LNCaP clone FGC (cell line): ENCODE results near the gene FJX1.

ENCODE experiments used
- DNase-seq: peaks from one replicate; pipeline ENCODE4 v3.0.0-alpha.2; 2011; ENCODE audit warnings: low read depth
- H3K4me3 ChIP-seq: 2 replicates; pipeline ENCODE4 v1.5.1; 2011; ENCODE audit warnings: mild to moderate bottlenecking, low read depth, low read length, control low read depth
- TF ChIP-seq, protein P1 (sequence below): IDR thresholded peaks from 2 replicates; pipeline ENCODE4 v1.5.1; 2012; ENCODE audit warnings: mild to moderate bottlenecking; ENCODE audit not compliant: control insufficient read depth, insufficient read depth; ENCODE audit errors: extremely low read depth

FJX1 gene

DNA sequence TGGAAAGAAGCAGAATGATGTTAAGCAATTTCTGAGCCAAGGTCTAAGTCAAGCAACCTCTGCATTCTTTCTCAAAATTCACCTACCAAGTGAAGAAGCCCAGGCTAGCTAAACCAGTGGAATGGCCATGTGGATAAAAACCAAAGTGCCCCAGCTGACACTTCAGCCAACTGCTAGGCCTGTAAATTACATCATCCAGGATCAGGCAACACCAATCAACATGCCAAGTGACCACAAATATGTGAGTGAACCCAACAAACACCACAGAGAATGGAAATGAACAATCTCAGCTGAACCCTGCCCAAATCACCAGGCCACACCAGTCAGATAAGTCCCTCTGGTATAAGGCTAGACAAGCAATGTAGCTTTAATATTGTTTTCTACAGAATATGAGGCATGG, 25.1 kb upstream of the FJX1 start:
- DNase-seq: no peak
- TF ChIP-seq, protein P1, sequence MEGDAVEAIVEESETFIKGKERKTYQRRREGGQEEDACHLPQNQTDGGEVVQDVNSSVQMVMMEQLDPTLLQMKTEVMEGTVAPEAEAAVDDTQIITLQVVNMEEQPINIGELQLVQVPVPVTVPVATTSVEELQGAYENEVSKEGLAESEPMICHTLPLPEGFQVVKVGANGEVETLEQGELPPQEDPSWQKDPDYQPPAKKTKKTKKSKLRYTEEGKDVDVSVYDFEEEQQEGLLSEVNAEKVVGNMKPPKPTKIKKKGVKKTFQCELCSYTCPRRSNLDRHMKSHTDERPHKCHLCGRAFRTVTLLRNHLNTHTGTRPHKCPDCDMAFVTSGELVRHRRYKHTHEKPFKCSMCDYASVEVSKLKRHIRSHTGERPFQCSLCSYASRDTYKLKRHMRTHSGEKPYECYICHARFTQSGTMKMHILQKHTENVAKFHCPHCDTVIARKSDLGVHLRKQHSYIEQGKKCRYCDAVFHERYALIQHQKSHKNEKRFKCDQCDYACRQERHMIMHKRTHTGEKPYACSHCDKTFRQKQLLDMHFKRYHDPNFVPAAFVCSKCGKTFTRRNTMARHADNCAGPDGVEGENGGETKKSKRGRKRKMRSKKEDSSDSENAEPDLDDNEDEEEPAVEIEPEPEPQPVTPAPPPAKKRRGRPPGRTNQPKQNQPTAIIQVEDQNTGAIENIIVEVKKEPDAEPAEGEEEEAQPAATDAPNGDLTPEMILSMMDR: no peak
- no peak overlapping the region for H3K4me3 ChIP-seq

DNA sequence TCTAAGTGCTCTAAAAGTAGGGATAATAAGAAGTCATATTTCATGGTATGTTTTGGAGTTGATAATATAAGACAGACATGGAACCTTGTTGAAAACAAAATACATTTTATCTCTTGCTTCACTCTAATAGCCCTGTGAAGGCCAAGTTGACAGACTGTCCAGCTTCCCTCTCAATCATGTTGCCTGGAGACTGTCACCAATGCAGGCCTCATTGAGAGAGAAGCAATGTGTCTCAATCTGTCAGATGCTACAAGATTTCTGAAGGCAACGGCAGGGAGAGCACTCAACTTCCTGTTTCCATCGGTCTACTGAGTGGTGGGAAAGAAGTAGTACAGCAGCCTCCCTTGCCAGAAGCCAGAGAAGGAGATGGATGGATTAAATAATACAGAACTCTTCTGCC, 23.6 kb upstream of the FJX1 start:
- DNase-seq: no peak
- TF ChIP-seq, protein P1: no peak
- H3K4me3 ChIP-seq: no peak overlapping the region

DNA sequence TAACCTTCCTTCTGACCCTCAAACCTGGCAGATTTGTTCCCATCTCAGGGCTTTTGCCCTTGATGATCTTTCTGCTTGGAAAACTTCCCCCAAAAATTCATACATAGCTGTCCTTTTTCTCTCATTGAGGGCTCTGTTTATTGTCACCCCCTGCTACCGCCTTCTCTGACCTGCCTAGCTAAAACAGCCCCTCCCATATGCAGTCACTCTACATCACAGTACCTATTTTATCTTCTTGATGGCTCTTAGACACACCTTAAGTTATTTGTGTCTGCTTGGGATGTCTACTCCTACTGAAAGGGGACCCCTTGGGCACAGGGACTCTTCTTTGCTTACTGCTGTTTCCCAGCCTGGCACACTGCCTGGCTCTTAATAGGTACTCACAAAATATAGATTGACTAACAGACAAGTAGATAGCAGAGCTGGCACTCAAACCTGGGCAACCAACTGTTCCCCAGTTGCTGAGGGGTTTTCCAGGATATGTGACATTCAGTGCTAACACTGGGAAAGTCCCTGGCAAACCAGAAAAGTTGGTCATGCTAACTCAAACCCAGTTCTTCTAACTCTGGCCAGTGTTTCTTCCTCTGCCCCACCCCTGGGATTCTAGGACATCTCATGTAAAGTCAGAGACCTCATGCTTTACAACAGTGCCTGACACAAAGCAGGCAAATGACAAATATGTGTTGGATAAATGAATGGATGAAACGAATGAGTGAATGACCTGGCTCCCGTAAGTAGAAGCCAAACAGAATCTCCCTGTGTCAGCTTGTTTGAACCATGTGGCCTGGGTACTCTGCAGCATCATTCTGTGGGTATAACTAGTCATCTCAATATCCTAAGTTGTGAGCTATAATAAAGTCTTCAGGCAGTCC, 19.8 kb upstream of the FJX1 start:
- no peak for DNase-seq
- H3K4me3 ChIP-seq: no peak overlapping the region
- TF ChIP-seq, protein P1: no peak

DNA sequence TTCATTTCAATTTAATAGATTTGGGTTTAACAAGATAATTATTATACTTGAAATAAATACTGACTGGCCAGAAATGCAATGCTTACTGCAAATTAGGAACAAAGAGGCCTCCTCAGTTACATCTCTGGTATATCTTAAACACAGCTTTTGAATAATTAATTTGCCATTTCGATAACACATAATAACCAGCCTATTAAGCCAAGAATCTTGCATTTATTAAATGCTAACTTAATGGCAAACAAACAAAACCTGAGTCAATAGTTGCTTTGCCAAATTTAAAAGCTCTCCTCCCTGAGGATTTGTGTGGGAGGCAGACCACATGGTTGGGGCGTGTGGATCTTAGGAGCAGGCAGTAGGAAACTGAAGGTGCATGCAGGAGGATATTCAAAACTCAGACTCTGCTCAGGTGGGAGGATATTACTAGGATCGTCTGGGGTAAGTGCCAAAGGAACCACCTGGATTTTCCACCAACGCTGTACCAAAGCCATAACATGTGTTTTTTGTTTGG, 17.9 kb upstream of the FJX1 start:
- no peak for DNase-seq
- no peak overlapping the region for H3K4me3 ChIP-seq
- TF ChIP-seq, protein P1: no peak

DNA sequence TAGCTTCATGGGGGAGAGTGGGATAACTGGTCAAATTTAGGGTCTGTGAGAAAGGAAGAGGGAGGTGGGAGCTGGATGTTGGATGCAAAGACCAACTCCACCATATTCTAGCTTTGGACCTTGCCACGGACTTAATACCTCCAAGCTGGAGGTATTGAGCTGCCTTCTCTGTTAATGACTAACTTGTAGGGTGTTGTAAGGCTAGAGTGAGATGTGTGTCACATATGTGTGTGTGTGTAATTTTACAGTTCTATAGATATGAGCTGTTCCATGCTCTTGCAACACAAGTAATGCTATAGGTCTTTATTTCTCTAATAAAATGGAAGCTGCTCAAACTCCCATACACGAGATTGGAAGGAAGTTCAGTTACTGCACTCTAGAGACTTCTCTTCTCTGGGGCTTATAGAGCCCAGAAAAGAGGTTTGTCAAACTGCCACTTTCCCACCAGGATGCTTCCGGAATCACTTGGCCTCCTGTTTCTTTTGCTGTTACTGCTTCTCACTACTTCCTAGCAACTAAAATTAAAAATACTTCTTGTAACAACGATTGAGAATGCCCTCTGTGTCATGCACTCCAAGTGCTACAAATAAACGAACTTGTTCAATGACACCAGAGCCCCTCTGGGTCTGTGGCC, 16.0 kb upstream of the FJX1 start:
- no peak for DNase-seq
- TF ChIP-seq, protein P1: no peak
- no peak overlapping the region for H3K4me3 ChIP-seq

DNA sequence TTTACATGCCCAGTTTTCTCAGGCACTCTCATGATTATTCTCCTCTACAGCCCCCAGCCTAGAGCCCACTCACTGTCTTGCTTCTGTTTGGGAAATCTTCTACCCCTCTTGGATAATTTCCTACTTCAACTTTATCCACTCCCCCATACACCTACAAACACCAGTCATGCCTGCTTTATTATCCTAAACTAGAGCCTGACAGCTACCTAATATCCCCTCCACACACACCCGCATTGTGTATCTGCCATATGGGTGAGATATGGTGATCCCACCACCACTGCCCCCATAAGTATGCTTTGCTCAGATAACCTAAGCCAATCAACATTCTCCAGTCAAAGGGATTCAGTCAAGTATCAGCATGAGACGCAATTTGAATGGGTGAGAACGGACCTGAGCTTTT, 15.3 kb upstream of the FJX1 start:
- TF ChIP-seq, protein P1: no peak
- H3K4me3 ChIP-seq: no peak overlapping the region
- DNase-seq: no peak

DNA sequence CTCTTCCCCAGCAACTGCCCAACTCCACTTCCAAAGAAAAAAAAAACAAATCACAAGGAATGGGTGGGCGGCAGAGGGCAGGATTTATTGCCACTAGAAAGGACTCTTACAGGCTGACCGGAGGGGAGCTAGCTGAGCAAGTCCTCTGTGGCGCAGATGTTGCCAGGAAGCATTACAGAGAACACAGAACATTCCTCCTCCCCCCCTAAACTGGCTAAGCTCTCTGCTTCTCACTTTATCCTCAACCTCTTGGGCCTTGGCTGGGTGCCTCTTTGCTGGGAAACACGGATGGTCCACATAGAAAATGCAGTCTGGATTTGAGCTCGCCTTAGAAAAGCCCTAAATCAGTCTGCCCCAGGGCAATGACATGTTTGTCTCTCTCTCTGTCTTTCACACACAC, 12.6 kb upstream of the FJX1 start:
- H3K4me3 ChIP-seq: no peak overlapping the region
- TF ChIP-seq, protein P1: no peak
- no peak for DNase-seq
